ENCODE data around the gene FAM156A.
"Not testable (repeated sequence)": the region's sequence is repeated elsewhere in the genome, so short reads cannot be mapped to it uniquely, and the experiment has no call there.

DNA sequence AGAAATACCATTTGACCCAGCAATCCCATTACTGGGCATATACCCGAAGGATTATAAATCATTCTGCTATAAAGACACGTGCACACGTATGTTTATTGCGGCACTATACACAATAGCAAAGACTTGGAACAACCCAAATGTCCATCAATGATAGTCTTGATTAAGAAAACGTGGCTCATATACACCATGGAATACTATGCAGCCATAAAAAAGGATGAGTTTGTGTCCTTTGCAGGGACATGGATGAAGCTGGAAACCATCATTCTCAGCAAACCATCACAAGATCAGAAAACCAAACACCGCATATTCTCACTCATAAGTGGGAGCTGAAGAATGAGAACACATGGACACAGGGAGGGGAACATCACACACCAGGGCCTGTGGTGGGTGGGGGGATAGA, 28.1 kb downstream of the FAM156A start:
- TF ChIP-seq POLR2A (IDR thresholded peaks at IDR 0.05; ENCODE audit: low read depth, low read length); EZH2 (IDR thresholded peaks at IDR 0.05; ENCODE audit: borderline replicate concordance, low read depth, low read length, severe bottlenecking); POLR2AphosphoS5 (IDR thresholded peaks at IDR 0.05; ENCODE audit: insufficient read depth, low read depth, low read length); CTCF (IDR thresholded peaks at IDR 0.05; ENCODE audit: extremely low read depth in 1 of 2, insufficient read depth in 1 of 2, low read depth in 1 of 2, low read length in 2 of 2); GATA2 (IDR thresholded peaks at IDR 0.05; ENCODE audit: insufficient read depth, insufficient read length, low read depth, low read length); FOS (IDR thresholded peaks at IDR 0.05; ENCODE audit: borderline replicate concordance, insufficient read depth, low read length); MYC (IDR thresholded peaks at IDR 0.05; ENCODE audit: low read depth, low read length); JUN (IDR thresholded peaks at IDR 0.05; ENCODE audit: borderline replicate concordance, insufficient read depth, insufficient read length, low read depth): not testable (repeated sequence)
- TF ChIP-seq, protein P1, sequence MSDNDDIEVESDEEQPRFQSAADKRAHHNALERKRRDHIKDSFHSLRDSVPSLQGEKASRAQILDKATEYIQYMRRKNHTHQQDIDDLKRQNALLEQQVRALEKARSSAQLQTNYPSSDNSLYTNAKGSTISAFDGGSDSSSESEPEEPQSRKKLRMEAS (IDR thresholded peaks at IDR 0.05; ENCODE audit: insufficient read depth, insufficient read length) = not testable (repeated sequence)
